AG10803 (cell line): ENCODE results near the gene METTL5.

Source experiments
- DNase-seq: peaks from one replicate; pipeline ENCODE4 v3.0.0; 2010; ENCODE audit warnings: low read depth
- H3K4me3 ChIP-seq: 2 replicates; pipeline ENCODE4 v1.5.1; 2011; ENCODE audit warnings: mild to moderate bottlenecking, low read length, control low read depth
- CTCF ChIP-seq: conservative IDR thresholded peaks from 2 replicates; pipeline ENCODE4 v1.5.1; 2011; ENCODE audit warnings: mild to moderate bottlenecking, low read length, control low read depth, inconsistent platforms

The METTL5 gene

DNA sequence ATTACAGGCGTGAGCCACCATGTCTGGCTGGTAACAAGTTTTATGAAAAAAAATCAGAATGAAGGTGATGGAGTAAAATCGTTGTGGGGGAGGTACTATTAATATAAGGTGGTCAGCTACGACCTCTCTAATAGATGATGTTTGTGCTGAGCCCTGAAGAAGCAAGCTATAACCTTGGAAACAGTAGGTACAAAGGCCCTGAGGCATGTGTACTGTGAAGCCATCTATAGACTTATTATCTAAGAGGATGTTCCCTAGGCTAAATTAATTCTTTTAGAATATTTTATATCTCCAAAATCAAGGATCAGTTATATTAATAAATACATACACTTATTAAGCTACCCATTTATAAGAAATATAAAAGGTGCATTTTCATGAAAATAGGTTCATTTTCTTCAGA is 49.4 kb downstream of the METTL5 start:
- DNase-seq = no peak
- no peak overlapping the region for H3K4me3 ChIP-seq
- TF ChIP-seq CTCF = no peak

GRCh38 chr2:169772651-169773050 is 52.1 kb downstream of the METTL5 start:
- DNase-seq = no peak
- H3K4me3 ChIP-seq = no peak overlapping the region
- no peak for TF ChIP-seq CTCF

- DNase-seq = no peak
- H3K4me3 ChIP-seq = no peak overlapping the region
- TF ChIP-seq CTCF = no peak
Measured at GRCh38 chr2:169771612-169772011, 53.1 kb downstream of the METTL5 start.

DNA sequence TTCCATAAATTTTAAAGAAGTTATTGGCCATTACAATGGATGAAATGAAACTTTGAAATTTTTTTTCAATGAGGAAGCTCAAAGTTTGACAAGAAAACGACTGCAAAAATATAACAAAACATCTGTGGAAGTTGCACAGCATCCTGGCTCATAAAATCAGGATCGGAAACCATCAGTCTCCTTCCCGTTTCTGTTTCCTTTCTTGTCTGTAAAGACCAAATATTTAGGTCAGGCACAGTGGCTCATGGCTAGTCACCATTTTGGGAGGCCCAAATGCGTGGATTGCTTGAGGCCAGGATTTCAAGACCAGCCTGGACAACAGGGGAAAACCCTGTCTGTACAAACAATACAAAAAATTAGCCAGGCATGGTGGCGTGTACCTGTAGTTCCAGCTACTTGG is 53.7 kb downstream of the METTL5 start:
- TF ChIP-seq CTCF = no peak
- no peak for DNase-seq

GRCh38 chr2:169768262-169768995 is 56.3 kb downstream of the METTL5 start:
- peak overlapping the region; percentile 29 for H3K4me3 ChIP-seq
- no peak for DNase-seq
- TF ChIP-seq CTCF = no peak

More for the DNA sequence above, 53.7 kb downstream of the METTL5 start:
- no peak overlapping the region for H3K4me3 ChIP-seq

- H3K4me3 ChIP-seq = no peak overlapping the region
- peak; percentile 62 for DNase-seq
- peak; percentile 78 for TF ChIP-seq CTCF
Measured at GRCh38 chr2:169767243-169767888, 57.3 kb downstream of the METTL5 start.

DNA sequence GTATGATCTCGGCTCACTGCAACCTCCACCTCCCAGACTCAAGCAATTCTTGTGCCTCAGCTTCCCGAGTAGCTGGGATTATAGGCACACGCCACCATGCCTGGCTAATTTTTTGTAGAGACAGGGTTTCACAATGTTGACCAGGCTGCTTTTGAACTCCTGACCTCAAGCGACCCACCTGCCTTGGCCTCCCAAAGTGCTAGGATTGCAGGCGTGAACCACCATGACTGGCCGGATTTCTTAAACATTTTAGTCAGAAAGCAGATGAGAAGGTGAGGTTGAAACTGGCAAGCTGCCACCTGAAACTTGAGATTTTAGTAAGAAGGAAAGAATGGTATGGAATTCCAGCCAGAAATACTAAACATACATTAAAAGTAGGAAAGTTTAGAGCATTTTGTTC is 59.2 kb downstream of the METTL5 start:
- no peak for TF ChIP-seq CTCF
- DNase-seq = no peak
- no peak overlapping the region for H3K4me3 ChIP-seq
